OCI-M1 (cell line): ENCODE measurements around the gene GID8.
"Not testable (repeated sequence)": the region's sequence is repeated elsewhere in the genome, so short reads cannot be mapped to it uniquely, and the experiment has no call there.

Source experiments
- DNase-seq: peaks from one replicate; lab custom pipeline; 2025; lab: John Stamatoyannopoulos, UW

Gene GID8

DNA sequence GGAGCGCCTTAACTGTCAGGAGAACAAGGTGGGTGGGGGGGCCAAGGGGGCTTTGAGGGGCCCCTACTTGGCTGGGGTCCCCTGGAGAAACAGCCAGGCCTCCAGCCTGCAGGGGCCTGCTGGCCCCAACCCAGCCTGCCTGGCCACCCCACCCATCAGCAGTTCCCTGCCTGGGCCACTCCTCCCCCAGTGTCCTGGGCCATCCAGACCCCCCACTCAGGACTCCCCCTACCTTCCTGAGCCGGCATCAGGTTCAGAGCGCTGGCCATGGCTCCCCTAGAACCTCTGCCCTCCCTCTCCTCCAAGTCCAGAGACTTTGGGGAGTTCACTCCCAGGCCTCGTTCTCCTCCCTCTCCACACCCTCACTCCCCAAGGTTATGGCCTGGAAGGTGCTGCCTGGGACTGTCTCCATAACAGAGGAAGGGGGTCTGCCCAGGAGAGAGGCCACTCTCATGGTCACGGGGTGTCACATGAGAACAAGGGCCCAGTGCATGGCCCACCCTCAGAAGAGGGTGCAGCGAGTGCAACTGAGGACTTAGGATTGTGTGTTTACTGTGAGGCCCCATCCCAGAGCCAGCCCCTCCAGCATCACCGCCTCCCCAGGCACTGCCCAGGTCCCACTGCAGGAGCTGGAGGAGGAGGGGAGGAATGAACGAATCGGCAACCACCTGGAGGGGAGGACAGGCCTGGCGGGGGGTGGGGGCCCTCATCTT, 20.6 kb downstream of the GID8 start:
- no peak for DNase-seq

DNA sequence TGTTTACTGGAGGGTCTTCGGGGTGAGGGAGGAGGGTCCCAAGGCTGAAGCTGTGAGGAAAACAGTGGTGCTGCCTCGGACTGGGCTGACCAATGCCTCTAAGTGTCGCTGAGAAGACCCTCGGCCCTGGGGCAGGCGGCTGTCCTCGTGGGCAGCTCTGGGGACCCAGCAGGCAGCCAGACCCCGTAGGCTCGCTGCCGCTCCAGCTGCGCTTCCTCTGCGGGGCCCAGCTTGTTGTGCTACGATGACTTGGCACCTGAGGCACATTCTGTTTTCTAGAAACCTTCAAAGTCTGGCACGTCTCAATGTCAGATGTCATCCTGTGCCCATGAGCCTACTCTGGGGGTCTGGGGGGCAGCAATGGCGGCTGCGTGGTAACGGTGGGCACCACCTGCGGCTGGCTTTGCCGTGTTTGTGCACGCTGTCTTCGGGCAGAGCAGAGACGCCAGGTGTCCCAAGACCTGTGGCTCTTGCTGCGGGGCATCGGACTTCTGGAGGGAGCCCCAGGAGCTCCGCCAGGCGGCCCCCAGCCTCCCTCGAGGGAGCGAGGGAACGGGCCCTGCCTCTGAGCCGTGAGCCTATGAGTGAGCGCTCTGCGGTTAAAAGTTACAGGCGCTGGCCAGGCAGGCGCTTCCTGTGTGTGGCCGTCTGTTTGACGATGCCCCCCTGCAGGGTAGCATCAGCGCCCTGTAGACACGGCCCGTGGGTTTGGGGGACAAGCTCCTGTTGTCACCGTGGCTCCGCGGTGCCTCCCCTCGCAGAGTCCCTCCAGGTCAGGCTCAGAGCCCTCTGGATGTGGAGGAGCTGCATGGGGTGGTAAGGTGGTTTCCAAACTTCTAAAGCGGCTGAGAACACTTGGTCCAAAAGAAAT, 21.4 kb downstream of the GID8 start:
- no peak for DNase-seq

DNA sequence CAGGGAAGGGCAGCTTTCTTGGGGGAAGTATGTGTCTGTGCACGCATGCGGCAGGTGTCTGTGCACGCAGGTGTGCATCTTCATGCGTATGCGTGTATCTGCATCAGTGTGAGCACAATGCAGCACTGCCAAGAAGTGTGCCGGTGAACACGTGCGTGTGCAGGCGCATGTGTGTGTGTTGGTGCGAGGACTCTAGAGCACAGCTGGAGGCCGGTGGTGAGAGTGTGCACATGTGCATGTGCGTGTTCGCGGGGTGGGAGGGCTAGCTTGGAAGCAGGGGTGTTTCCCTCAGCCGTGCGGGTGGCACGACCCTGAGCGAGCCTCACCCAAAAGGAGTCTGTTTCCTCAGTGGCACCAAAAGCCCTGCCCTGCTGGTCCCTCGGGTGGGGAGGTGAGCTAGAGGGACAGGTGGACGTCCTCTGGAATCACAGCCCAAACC, 22.1 kb downstream of the GID8 start:
- DNase-seq = no peak

DNA sequence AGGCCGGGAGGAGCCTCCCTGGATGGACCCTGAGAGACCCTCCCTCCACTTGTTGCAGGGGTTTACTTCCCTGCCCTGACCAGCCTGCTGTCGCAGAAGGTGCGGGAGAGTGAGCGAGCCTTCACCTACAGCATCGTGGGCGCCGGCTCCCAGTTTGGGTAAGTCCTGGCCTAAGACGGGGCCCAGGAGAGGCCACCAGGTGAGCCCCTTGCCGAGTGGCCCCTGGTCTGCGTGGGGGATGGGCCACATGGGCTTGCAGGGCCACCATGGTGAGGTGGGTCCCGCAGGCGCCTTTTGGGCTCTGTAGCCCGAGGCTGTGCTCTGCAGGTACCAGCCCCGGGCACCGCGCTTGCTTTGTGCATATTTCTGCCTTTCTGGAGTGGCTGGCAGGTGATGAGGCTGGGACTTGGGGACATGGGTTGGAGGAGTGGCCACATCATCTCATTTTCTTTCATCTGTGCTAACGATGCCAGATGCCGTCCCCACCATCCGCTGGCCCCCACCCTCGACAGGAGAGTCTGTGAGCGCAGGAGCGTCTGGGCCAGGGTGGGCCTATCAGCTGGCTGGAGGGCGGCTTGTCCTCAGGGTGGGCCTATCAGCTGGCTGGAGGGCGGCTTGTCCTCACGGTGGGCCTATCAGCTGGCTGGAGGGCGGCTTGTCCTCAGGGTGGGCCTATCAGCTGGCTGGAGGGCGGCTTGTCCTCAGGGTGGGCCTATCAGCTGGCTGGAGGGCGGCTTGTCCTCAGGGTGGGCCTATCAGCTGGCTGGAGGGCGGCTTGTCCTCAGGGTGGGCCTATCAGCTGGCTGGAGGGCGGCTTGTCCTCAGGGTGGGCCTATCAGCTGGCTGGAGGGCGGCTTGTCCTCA, 22.7 kb downstream of the GID8 start:
- not testable (repeated sequence) for DNase-seq

DNA sequence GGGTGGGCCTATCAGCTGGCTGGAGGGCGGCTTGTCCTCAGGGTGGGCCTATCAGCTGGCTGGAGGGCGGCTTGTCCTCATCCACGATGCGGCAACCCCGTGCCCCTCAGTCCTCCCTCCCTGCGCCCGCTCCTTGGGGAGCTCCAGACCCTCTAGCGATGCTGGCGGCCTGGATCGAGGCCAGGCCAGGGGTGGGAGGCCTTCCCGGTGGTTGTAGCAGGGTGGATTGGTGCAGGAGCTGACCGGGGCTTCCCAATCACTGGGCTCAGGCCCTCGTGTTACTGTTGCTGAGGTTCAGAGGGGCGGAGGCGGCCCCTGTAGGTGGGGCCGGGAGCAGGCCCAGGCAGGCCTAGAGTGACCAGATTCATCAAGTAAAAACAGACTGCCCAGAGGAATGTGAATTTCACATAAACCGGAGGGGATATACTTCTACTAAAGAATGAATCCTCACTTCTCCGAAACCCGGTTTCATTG, 23.4 kb downstream of the GID8 start:
- DNase-seq = no peak

DNA sequence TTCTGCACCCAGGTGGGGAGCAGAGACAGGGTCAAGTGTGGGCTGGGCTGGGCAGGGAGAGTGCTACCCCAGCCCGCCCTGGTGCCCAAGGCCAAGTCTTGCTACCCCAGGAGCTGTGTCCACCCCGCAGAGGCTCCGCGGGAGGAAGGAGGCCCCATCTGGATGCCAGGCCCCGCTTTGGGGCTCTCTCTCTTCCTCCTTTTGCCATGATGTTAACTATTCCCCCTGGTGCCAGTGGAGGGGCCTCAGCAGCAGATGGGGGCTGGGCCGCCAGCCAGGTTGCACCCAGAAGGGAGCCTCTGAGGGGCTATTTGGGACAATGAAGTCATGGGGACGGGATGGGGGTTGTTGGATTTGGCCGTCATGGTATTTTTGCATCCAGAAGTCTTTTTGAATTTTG, 23.9 kb downstream of the GID8 start:
- no peak for DNase-seq

DNA sequence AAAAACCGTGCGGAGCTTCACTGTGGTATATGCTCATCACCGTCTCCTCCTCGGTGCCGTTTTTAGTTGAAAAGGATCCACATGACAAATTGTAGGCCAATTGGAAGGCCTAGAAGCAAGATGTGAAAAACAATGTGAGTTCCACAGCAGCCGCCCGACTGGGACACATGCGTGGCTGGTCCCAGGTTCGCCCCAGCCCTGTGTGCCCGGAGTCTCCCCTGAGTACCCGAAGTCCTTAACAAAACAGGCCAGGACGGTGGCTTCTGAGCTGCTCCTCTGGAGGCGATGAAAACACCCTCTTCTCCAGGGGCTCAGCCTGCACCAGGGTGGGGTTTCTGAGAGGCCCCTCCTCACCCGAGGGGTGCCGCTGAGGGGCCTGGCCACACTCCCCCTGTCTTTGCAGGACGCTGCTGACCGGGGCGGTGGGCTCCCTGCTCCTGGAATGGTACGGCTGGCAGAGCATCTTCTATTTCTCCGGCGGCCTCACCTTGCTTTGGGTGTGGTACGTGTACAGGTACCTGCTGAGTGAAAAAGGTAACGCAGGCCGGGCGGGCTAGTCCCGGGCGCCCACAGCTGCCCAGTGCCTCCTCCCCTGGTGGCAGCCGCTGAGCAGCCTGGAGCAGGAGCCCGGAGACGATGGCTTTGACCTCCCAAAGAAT, 24.4 kb downstream of the GID8 start:
- no peak for DNase-seq

DNA sequence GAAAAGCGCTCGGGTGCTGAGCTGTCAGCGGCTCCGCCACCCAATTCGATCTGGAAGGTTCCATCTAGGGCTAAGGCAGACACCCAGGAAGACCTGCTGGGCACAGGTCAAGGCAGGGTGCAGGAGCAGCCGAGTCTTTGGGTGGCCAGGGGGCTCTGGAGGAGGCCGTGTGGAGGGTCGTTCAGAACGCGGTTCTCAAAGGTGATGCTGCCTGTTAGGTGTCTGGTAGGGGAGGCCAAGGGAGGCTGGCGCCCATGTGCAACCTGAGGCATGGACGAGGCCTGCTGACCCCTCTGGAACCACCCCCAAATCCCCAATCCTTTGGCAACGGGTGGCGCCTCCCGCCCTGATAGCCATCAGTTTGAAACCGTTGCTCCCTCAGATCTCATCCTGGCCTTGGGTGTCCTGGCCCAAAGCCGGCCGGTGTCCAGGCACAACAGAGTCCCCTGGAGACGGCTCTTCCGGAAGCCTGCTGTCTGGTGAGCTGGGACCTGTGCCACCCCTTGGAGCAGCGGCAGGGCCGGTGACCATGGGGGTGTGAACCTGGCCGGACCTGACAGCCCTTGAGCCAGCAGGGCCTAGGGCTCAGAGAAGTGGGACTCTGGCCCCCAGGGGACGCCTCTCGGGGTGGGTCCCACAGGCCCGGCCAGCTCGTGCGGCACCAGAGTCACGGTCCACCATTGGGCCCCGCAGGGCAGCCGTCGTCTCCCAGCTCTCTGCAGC, 25.1 kb downstream of the GID8 start:
- DNase-seq = no peak

DNA sequence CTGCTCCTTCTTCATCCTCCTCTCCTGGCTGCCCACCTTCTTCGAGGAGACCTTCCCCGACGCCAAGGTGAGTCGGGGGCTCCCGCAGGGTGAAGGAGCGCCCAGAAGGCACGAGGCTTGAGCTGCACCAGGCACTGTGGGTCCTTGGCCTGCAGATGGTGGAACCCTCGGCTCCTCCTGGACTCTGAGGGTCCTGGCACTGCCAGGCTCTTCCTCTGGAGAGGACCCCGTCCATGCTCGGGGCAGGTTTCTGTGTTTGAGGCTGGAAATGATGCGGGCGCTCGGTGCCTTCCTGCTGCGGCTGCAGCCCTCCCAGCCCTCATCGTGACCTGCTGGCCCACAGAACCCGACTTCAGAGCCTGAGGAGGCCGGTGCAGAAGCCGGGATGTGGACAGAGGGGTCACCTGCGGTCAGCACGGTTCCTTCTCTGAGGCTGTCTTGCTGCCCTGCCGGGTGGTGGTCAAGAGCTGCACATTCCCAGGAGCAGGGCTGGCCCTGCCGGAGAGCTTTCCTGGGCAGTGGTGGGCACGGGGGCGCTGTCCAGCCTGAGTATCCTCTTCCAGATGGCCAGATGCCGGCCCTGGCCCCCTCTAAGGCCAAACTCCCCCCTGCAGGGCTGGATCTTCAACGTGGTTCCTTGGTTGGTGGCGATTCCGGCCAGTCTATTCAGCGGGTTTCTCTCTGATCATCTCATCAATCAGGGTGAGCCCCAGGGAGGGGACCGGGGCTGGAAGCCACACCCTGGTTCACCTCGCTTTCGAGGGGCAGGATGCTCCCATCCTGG, 25.9 kb downstream of the GID8 start:
- no peak for DNase-seq

DNA sequence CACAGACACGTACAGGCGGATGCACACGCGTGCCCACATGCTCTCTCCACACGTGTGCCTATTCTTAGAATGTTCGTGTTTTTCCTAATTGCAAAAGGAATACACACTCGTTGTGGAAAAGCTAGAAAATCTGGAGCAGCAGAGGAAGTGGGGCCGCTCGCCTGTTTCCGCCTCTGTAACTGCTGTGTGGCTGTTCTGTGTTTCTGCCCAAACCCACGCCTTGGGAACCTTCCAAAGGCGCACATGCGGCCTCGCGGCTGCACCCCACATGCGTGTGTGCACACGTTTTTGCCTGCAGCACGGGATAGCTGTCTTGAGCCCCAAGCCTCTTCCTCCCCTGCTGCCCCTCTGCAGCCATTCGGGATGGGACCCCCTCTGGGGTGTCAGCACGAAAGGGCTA, 26.8 kb downstream of the GID8 start:
- no peak for DNase-seq

DNA sequence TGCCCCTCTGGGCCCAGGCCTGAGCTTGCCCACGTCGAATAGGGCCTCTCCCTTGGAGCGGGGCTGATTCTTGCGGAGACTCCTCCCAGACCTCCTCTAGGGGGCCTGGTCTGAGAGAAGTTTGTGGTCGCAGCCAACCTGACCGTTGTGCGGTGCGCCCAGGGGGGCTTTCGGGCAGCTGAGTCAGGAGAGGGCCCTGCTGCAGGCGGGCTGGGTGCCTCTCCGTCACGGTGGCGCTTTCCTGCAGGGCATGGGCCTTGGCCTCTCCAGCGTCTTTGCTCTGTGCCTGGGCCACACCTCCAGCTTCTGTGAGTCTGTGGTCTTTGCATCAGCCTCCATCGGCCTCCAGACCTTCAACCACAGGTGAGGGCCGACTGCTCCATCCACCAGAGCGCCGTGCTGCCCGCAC, 27.4 kb downstream of the GID8 start:
- no peak for DNase-seq

DNA sequence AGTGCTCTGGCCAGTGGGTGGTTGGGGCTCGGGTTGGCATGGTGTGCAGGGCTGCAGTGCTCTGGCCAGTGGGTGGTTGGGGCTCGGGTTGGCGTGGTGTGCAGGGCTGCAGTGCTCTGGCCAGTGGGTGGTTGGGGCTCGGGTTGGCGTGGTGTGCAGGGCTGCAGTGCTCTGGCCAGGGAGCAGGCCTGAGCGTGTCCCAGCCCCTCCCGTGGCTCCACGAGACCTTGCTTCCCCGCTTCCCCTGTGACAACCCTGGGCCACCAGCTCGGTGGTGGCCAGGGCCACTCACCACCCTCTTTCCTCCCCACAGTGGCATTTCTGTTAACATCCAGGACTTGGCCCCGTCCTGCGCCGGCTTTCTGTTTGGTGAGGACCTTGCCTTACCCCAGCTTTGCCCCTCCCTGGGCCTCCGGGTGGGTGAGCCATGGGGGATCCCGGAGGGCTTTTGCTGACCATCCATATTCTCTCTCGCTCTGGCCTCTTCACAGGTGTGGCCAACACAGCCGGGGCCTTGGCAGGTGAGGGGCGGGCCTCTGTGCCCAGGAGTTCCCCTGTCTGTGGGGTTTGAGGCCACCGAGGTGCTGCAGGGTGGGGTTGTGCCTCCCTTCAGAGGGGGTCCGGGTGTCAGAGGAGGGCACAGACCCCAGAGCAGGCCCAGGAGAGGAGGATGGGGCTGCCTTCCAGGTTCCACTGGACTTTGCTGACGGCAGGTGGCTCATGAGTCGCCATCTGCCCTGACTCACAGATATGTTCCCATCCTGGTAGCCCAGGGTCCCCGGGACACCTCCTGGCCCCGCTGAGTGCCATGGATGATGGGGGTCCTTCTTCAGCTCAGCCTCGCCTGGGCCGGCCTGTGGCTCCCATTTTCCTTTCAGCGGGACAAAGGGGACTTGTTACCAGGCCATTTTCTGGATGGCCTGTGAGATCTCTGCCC, 28.5 kb downstream of the GID8 start:
- DNase-seq = no peak

DNA sequence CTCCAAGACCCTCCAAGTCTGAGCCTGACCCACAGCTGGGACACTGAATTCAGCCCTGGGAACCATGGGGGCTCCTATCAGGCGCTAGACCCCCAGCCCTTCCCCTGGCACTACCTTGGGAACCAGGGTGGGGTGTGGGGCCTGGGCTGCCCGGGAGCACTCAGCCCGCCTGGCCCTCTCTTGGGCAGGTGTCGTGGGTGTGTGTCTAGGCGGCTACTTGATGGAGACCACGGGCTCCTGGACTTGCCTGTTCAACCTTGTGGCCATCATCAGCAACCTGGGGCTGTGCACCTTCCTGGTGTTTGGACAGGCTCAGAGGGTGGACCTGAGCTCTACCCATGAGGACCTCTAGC, 29.2 kb downstream of the GID8 start:
- no peak for DNase-seq

DNA sequence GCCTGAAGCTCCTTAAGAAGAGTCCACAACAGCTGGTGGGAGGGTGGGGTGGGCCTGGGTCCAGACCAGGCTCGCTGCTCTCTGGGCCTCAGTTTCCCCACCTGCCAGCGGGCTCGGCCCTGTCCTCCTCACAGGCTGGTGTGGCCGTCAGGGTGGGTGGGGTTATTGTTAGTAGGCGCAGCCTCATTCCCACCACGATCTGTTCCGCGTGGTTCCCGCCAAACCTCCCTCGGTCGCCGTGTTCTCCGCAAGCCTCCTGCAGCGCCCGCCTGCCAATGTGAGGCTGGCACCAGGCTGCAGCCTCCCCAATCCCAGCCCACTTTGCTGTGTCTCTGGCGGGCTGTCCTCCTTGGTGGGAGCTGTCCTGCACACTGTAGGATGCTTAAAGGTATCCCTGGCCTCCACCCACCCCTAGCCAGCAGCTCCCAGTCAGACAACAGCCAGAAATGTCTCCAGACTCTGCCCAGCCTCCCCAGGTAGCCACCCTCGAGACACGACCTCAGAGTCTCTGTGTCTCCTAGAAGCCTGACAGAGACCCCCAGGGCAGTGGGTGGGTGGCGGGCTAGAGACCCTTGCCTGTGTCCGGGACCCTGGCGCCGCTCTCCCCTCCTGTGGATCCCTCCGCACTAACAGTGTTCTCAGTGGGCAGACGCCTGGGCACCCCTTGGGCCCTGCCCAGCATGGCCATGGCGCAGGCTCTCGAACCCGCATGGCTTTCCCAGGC, 29.8 kb downstream of the GID8 start:
- no peak for DNase-seq

DNA sequence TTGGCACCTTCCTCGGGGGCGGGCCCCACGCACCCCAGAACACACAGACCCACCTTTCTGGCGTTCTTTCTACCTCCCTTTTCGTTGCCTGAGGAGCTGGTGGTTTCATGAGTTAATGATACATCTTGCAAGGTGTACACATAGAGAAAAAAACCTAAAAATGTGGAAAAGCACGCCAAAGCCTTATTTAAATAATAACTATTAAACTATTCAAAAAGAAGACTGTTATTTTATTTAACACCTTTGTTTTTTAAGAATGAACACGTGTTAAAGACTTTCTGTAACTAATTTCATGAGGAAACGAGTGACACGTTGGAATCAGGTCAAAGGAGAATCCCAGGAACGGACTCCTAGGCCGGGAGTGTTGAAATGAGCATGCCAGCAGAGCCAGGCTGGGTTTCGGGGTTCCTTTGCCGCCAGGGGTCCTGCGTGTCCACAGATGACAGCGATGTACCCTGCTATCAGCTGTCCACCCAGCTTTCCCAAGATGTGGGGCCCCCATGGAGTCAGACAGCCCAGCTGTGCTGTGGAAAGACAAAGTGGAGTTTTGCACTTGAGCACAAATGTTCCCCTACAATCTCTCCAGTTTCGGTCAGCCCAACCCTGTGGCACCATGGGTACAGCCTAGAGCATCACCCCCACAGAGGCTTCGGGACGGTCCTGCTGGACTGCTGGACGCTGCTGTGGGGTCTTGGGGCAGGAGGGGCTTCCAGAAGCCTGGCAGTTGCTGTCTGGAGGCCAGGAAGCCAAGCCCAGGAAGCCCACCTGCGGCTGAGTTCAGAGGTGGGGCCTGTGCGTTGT, 30.6 kb downstream of the GID8 start:
- DNase-seq = no peak

DNA sequence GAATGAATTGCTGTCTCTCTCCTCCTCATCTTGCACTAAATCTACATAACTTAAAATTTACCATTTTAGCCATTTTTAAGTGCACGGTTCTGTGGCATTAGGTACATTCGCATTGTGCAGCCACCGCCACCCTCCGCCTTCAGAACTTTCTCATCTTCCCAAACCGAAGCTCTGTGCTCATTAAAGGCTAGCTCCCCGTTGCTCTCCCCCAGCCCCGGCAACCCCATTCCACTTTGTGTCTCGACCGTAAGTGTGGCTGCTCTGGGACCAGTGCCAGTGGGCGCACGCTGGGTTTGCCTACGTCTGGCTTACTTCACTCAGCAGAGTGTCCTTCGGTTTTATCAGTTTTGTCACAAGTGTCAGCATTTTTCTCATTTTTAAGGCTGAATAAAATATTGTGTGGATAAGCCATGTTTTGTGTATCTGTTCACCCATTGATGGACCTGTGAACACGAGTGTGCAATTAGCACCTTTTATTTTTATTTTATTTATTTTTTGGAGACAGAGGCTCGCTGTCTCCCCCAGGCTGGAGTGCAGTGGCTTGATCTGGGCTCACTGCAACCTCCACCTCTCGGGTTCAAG, 31.3 kb downstream of the GID8 start:
- DNase-seq = no peak

DNA sequence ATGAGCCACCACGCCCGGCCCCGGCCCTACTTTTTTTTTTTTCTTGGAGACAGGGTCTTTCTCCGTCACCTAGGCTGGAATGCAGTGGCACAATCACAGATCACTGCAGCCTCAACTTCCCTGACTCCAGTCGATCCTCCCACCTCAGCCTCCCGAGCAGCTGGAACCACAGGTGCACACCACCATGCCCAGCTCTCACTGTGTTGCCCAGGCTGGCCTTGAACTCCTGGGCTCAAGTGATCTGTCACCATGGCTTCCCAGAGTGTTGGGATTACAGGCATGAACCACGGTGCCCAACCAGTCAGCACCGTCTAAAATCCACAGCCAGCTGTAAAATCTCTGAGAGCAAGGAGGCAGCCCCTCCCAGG, 32.0 kb downstream of the GID8 start:
- DNase-seq = no peak
